Measurements from ENCODE around the gene ADAM19.

Gene ADAM19

DNA sequence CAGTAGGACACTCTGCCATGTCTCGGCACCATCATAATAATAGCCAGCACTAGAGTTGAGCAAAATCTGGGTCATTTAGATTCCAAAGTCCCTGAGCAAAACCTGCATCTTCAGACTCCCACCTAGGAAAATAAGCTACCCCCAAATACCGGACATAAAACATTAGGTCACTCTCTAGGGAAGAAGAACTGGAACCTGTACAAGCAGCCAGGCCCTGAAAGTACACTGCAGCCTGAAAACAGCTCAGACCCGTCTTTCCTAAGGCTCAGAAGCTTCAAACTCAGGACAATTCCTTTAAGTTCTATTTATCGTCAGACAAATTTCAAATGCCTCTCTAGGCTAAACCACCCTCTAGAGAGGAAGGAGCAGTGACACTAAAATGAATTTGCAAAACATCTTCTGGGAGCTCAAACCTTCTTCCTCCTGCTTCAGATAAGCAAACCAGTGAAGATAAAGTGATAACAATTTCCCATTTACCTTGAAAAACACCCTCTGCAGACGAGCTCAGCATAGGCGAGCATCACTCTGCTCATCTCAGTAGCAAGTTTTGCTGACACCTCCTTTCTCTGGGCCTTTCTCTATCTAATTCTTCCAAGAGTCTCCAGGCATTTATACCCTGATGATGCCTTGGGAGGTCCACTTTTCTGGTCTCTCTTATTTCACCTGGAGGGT is 34.0 kb downstream of the ADAM19 start:
- DNase-seq, result no peak

- no peak for DNase-seq
These were observed 34.7 kb downstream of the ADAM19 start for GRCh38 chr5:157540707-157541446.

- DNase-seq, result no peak
These were observed 35.5 kb downstream of the ADAM19 start for GRCh38 chr5:157540124-157540523.

- no peak for DNase-seq
These were observed 36.0 kb downstream of the ADAM19 start for GRCh38 chr5:157539503-157540022.

DNA sequence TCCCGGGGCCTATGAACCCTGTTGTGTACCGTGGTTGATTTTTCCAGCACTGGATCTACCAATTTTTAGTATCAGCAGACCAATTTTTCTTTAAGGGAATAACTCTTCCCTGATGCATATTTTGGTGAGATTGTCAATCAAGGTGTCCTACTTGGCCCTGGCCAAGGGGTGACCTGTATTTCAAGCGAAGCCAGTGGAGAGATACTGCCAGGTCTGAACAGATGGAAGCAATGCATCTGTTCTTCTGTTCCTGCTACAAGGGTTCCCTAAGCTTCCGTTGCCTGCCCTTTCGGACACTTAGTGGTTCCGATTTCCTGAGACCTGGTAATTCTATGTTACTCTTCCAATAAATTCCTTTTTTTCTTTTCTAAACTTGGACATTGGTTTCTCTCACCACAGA is 37.3 kb downstream of the ADAM19 start:
- no peak for DNase-seq

DNA sequence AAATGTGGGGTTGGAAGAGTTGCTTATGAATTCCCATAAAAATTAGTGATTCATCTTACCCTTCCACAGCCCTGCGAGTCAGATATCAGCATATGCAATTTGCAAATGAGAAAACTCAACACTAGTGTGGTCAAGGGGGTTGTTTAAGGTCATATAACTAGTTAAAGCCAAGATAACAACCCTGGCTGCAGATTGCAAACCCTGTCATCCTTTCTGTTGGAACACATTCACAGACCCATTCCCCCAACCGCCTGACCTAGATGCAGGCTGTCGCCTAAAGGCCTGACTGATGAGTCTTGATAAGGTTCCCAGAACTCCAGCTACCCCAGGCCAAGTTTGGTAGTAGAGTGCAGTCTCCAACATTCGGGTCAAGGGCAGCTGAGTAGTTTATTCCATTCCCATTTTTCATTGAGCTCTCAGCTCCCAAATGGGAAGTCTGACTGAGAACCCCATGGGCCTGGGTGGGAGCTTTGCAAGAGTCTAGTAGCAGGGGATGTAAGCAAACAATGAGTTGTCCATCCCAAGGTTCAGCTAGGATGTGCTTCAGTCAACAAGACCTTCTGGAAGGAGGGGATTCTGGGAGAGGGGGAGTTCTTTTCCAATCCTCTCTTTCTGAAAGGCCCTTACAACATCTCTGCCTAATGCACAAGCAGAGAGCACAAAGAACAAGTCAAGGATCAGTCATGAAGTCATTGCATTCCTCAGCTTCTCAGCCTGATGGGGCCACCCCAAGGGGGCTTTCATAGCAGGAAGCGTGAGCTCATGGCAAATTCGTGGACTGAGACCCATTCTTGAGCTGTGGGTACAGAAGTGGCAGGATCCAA is 40.3 kb downstream of the ADAM19 start:
- DNase-seq, result no peak

DNA sequence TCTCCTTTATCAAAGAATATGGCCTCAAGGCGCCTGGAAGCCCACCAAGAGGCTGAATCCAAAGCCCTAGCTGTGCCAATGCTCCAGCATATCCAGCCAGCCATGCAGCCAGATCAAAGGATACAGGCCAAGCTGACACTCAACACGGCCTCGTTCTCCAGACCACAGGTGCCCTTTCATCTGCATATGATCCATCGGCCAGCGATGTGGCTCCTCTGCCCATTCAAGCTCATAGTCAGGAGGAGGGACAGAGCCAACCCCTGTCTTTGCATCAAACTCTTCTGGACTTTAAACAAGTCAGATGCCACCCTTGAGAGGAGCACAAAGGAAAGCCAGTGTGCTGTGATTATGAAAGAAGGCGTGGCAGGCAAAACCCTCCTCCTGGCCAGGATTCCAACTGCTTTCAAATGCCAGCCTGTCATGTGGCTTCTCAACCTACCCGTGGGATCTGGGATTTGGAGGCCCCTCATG is 42.5 kb downstream of the ADAM19 start:
- DNase-seq, result no peak

GRCh38 chr5:157532022-157532421 is 43.6 kb downstream of the ADAM19 start:
- no peak for DNase-seq

- no peak for DNase-seq
These were observed 45.2 kb downstream of the ADAM19 start for GRCh38 chr5:157530226-157530972.

DNA sequence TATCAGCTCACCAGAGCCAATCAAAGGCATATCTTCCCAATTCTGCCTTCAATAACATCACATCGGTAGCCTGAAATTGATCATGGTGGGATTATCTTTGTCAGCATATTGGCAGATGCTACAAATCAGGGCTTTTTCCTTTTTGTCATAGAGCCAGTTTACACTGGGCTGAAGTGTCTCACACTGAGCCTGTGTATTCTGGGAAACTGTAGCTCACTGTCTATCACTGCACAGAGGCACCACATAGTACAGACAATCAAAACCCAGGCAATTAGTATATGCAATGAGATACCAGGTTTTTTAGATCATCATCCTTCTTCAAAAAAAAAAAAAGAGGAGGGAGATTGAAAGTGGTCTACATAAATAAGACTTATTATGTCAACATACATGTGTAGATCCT is 46.6 kb downstream of the ADAM19 start:
- DNase-seq, result no peak

- no peak for DNase-seq
These were observed 47.4 kb downstream of the ADAM19 start for GRCh38 chr5:157528036-157528632.

- no peak for DNase-seq
These were observed 50.7 kb downstream of the ADAM19 start for GRCh38 chr5:157524887-157525286.

GRCh38 chr5:157523976-157524375 is 51.6 kb downstream of the ADAM19 start:
- DNase-seq, result no peak

DNA sequence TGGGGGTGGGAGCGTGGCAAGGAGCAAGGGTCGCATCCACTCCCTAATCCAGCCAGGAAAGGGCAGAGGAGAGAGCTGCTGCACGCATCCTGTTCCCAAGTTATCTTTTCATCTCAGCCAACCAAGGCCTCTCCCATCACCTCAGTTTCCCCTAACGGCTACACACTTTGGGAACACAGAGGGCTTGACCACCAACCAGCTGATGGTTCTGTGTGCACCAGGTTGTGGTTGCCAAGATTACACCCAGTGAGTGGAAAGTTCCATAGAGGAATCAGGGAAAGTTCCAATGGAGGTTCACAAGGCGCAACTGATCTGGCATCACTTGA is 53.9 kb downstream of the ADAM19 start:
- DNase-seq, result no peak

DNA sequence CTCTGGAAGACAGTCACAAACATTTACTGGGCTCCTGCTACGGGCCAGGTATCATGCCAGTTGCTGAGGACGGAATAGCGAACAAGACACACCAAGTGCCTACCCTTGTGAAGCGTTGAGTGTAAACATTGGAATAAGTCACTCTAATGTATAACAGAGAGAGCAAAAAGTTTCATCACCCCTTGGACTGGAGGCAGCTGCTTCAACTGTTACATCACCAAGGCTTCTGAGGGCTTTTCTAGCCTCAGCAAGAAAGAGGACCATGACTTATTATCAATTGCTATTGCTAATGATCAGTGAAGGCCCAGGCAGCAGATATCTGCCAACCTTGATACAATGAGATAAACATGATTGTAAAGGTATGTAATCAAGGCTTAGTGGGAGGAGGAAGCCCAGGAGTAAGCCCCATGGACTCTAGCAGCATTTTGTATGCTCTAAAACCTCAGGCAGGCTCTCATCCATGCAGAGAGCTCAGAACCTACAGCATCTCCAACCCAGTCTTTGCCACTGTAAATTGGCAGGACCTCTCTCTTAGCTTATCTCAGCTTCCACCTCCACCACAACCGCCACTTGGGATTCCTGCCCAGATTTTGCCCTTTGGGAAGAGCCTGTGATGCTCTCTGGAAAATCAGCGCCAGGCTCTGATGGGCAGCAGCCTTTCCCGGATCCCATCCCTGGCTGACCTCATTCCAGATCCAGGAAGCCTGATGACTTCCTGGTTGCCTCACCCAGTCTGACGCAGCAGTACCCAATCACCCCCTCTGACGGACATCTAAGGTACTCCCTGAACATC is 54.5 kb downstream of the ADAM19 start:
- DNase-seq, result no peak

GRCh38 chr5:157519579-157520253 is 55.9 kb downstream of the ADAM19 start:
- DNase-seq, result no peak

DNA sequence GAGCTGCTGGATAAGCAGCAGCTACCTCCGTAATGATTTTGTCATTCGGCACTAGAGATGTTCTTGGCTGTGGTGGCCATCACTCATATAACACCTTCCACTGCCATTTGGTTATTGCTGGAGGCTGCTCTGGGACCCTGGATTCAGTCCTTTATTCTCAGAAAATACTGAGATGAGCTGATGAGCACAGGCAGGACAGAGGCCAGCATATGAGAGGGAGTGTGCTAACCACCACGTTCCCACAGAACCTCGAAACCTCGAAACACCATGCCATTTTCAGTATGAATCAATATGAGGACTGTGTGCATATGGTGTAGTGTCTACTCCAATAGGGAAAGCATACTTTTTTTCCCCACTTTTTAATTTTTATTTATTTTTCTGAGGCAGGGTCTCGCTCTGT is 56.6 kb downstream of the ADAM19 start:
- DNase-seq, result no peak

GRCh38 chr5:157516626-157517325 is 58.8 kb downstream of the ADAM19 start:
- no peak for DNase-seq

DNA sequence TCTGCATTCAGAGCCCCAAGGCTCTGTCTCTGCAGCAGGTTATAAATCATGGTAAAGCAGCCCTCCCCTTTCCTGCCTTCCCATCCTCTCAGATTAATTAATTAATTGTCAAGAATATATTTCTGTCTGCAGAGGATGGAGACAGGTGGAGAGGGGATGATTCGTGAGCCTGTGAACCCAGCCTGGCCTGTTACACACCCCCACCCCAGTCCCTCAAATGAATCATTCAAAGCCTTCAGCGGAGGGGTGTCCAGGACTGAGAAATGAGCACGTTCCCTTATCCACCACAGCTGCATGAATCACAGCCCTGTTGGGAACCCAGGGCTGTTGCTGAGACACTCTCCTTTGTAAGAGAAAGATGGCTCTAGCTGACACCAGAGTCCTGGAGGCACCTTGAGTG is 59.6 kb downstream of the ADAM19 start:
- no peak for DNase-seq

DNA sequence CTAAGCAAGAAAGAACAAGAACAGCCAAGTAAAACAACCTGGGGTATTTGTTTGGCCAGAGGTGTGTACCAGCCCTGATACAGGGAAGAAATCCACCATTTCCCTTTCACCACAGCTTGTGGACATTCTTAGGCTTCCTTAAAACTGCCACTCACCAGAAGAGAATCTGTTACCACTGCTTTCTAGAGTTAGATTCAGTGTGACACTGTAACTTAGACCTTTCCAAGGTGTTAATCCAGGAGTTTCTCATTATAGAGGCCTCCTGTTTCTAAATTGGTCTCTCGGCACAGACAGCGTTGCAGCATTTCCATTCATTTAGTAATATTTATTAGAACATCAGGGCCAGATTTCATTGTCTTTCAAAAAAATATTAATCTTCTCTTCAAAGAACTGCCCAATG is 60.6 kb downstream of the ADAM19 start:
- no peak for DNase-seq

Data from AML-193 (cell line).